Naive B cell (primary cell): ENCODE measurements around the gene TMEFF1. TPM values are rescaled to one million over a fixed set of nuclear protein-coding genes. Genes with fewer than 3 reads are reported as not detected.
"Not testable (repeated sequence)": the region's sequence is repeated elsewhere in the genome, so short reads cannot be mapped to it uniquely, and the experiment has no call there.

ENCODE experiments used
- ATAC-seq, 2 donors: fragments of 150-1000 bp; cut with Tn5 transposase; 2 replicates each; pipeline ENCODE4 v1.10.0; 2021; ENCODE audit warnings: low read depth in 2 of 2, mild to moderate bottlenecking in 2 of 2, moderate library complexity in 2 of 2
- DNase-seq: peaks from one replicate; pipeline ENCODE4 v3.0.0; 2022
- H3K27ac Mint-ChIP-seq, 6 donors: one replicate each; pipeline ENCODE4 v1.8.0; 2020 to 2022; ENCODE audit warnings: mild to moderate bottlenecking in 6 of 6, mixed read lengths in 6 of 6, moderate library complexity in 5 of 6, inconsistent platforms in 2 of 6
- H3K27me3 Mint-ChIP-seq, 3 donors: one replicate each; pipeline ENCODE4 v1.8.0; 2021 to 2022; ENCODE audit warnings: mixed read lengths in 3 of 3, mild to moderate bottlenecking in 1 of 3
- H3K36me3 Mint-ChIP-seq, 2 donors: one replicate each; pipeline ENCODE4 v1.8.0; 2020 to 2022; ENCODE audit warnings: mixed read lengths in 2 of 2, inconsistent platforms in 1 of 2, mild to moderate bottlenecking in 1 of 2
- H3K4me1 Mint-ChIP-seq, 3 donors: one replicate each; pipeline ENCODE4 v1.8.0; 2020 to 2022; ENCODE audit warnings: mixed read lengths in 3 of 3, inconsistent platforms in 1 of 3, mild to moderate bottlenecking in 1 of 3, moderate library complexity in 1 of 3
- H3K4me3 Mint-ChIP-seq, 8 donors: one replicate each; pipeline ENCODE4 v1.8.0; 2020 to 2022; ENCODE audit warnings: mild to moderate bottlenecking in 8 of 8, mixed read lengths in 8 of 8, moderate library complexity in 8 of 8, inconsistent platforms in 2 of 8
- H3K9me3 Mint-ChIP-seq, 7 donors: one replicate each; pipeline ENCODE4 v1.8.0; 2020 to 2022; ENCODE audit warnings: mixed read lengths in 7 of 7, mild to moderate bottlenecking in 5 of 7, inconsistent platforms in 2 of 7, moderate library complexity in 1 of 7
- polyA plus RNA-seq, 6 donors: library from polyadenylated mRNA; unstranded; fragments of 300-500 nt; fragmentation: Illumina TruSeq; gene quantifications; one replicate each; pipeline ENCODE4 v1.2.3, GENCODE V29; 2021; ENCODE audit warnings: low read depth in 6 of 6

TMEFF1 gene
- polyA plus RNA-seq, 6 donors from 2014 or later = not detected

DNA sequence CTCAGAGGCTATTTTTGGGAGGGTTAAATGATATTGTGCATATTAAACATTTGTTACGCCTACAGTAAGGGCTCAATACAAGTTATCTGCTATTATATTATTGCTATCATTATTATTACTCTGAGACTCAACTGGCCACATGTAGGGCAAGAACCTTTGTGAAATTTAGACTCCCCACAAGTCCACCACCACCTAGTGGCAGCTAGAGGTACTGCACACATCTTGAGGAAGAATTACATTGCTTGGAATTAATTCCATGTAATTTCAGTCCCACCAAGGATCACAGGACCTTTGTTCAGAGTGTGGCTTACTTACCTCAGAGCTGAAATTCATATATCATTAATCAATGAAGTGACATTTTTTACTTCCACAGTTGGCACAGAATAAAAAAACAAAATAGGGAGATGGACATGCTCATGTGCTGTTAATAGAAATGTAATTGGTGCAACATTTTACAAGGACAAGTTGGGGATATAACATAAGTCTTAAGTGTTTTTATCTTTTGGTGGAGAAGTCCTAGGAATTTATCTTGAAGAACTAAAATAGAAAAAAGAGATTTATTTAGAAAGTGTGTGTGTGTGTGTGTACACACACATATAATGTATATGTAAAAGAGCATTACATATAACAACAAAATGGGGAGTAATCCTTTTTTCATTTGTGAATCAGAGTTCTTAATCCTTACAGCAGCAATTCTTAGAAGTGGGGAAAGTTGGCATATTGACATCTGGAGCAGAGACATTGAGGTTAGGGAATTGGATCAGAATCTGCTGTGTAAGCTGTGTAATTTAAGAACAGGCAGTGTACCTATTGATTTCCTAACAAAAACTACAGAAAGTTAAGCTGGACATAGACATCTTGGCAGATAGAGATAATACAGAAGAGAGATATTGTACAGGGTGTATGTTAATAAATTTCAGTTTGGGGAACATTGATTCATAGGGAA is 34.8 kb upstream of the TMEFF1 start:
- H3K27me3 Mint-ChIP-seq = no peaks in the 10 kb centered on the region
- peak overlapping the region in 1 of 6 donors; percentile 3 for H3K27ac Mint-ChIP-seq
- no peak overlapping the region for H3K4me3 Mint-ChIP-seq
- ATAC-seq (peak in 1 of 2 donors; percentile 37), DNase-seq (peak; percentile 52)
- H3K9me3 Mint-ChIP-seq = peaks cover 0 to 2% (median 0%) of the 10 kb centered on the region in 7 donors
- no peaks in the 10 kb centered on the region for H3K36me3 Mint-ChIP-seq
- peaks cover 0 to 10% (median 9%) of the 10 kb centered on the region in 3 donors for H3K4me1 Mint-ChIP-seq

DNA sequence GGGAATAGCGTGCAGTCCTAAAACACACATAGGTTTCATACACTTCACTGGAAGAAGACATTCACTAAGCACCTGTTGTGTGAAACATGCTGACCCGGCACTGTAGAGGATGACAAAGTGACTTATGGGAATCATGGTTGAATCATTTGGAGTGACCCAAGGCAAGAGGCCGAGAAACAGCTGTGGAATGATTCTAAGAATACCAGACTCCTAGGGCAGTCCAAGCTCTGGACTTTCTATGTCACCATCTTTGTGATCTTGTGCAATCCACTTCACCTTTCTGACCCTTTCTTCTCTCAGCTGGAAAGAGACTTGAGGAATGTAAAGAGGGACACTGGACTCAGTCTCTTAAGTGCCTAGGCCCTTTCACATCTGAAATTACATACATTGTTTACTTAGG is 32.9 kb upstream of the TMEFF1 start:
- H3K4me3 Mint-ChIP-seq = no peak overlapping the region
- DNase-seq = no peak
- peaks cover 0 to 4% (median 0%) of the 10 kb centered on the region in 3 donors for H3K4me1 Mint-ChIP-seq
- H3K36me3 Mint-ChIP-seq = peaks cover 0 to 7% of the 10 kb centered on the region in 2 donors
- no peaks in the 10 kb centered on the region for H3K9me3 Mint-ChIP-seq
- H3K27ac Mint-ChIP-seq = peak overlapping the region in 1 of 6 donors; percentile 38
- no peaks in the 10 kb centered on the region for H3K27me3 Mint-ChIP-seq
- no peak for ATAC-seq

DNA sequence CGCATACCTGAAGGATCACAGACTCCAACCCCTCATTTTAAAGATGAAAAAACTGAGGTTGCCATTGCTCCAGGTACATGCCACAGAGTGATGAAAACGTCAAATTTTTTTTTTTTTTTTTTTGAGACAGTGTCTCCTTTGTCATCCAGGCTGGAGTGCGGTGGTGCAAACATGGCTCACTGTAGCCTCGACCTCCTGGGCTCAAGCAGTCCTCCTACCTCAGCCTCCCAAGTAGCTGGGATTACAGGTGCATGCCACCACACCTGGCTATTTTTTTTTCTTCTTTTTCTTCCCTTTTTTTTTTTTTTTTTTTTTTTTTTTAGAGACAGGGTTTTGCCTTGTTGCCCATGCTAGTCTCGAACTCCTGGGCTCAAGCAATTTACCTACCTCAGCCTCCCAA is 32.5 kb upstream of the TMEFF1 start:
- not testable (repeated sequence) for H3K27me3 Mint-ChIP-seq, ATAC-seq, H3K9me3 Mint-ChIP-seq, H3K4me1 Mint-ChIP-seq, H3K36me3 Mint-ChIP-seq, DNase-seq, H3K4me3 Mint-ChIP-seq, H3K27ac Mint-ChIP-seq

DNA sequence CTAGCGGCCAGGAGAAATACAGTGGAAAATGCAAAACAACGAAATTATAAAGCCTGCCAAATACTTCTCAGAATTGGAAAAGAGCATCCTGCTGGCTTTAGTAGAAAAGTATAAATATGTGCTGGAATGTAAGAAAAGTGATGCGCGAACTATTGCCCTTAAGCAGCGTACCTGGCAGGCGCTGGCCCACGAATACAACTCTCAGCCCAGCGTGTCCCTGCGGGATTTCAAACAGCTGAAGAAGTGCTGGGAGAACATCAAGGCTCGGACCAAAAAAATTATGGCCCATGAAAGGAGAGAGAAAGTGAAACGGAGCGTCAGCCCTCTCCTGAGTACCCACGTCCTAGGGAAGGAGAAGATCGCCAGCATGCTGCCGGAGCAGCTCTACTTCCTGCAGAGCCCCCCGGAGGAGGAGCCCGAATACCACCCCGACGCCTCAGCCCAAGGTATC is 31.0 kb upstream of the TMEFF1 start:
- H3K36me3 Mint-ChIP-seq = peaks cover 7 to 9% of the 10 kb centered on the region in 2 donors
- H3K27ac Mint-ChIP-seq = peak overlapping the region in 2 of 6 donors; percentile 14 to 78
- peaks cover 0 to 4% (median 0%) of the 10 kb centered on the region in 3 donors for H3K4me1 Mint-ChIP-seq
- ATAC-seq (no peak), DNase-seq (no peak)
- no peaks in the 10 kb centered on the region for H3K9me3 Mint-ChIP-seq
- H3K27me3 Mint-ChIP-seq = no peaks in the 10 kb centered on the region
- no peak overlapping the region for H3K4me3 Mint-ChIP-seq

DNA sequence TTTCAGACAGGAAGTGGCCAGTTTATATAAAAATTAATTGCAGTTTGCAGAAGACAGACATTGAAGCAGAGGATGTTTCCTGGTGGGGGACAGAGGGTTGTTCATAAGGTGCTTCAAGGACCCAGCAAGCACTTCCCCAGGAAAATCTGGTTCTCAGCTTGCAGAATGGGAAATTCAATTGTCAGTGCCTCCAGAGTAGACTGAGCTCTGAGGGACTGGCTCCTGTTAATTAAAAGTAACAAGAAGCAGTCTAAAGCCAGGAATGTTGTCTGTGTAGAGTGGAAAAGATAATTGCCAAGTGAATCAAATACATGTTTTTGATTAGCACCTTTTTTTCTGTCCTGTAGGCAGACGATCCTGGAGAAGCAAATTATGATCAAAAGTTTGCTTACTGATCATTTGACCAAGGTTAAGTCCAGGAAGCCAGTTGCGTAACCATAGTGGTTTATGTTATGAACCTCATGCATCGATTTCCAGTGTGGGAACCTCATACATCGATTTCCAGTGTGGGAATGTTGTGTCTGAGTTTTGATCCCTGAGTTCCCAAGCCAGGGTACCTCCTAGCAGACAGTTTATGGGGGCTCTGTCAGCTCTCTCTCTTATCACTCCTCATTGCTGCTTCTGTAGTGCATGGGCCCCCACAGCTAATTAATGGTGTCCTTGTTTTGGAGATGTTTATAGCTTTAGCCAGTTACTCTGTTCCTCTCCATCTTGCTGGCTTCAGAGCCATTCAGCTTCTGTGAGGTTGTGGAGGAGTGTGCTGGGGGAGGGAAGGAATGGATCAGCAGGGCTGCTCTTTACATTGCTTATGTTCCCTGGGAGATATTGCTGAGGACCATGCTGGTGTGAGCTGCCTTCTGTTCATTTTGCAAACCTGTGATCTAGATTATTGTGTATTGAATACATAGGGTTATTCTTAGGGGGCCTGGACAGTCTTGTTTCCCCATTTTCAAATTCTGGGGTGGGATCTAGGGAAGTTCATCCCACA is 28.9 kb upstream of the TMEFF1 start:
- H3K27ac Mint-ChIP-seq = peak overlapping the region in 2 of 6 donors; percentile 17 to 26
- no peaks in the 10 kb centered on the region for H3K27me3 Mint-ChIP-seq
- ATAC-seq (no peak), DNase-seq (no peak)
- H3K9me3 Mint-ChIP-seq = no peaks in the 10 kb centered on the region
- peaks cover 0 to 4% (median 0%) of the 10 kb centered on the region in 3 donors for H3K4me1 Mint-ChIP-seq
- peaks cover 7 to 9% of the 10 kb centered on the region in 2 donors for H3K36me3 Mint-ChIP-seq
- no peak overlapping the region for H3K4me3 Mint-ChIP-seq

DNA sequence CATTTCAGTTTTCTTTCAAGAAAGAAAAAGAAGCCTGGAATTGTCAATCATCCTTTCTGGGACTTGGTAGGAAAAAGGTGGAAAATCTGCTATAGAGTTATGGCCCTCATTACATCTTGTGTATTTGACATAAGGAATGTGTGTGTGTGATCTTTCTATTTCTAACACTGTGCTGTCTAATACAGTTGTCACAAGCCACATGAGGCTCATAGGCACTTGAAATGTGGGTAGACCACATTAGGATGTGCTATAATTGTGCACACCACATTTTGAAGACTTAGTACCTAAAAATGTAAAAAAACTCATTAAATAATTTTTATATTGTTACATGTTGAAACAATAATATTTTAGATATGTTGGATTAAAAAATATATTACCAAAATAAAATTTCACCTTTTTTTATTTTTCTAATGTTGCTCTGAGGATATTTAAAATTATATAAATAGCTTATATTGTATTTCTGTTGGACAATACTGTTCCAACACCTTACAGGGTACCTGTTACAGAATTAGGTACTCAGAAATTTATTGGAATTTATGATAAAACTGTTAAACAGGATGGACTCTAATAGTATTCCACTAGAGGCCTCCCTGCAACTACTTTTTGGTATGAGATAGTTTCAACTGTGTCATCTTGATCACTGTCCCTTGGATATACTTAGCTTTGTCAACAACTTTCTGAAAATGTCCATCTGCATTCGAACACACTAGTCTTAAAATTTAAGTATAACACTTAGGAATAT is 27.6 kb upstream of the TMEFF1 start:
- H3K36me3 Mint-ChIP-seq = peaks cover 7 to 9% of the 10 kb centered on the region in 2 donors
- H3K4me1 Mint-ChIP-seq = peaks cover 0 to 4% (median 0%) of the 10 kb centered on the region in 3 donors
- H3K4me3 Mint-ChIP-seq = no peak overlapping the region
- DNase-seq (no peak), ATAC-seq (no peak)
- H3K27ac Mint-ChIP-seq = no peak overlapping the region
- no peaks in the 10 kb centered on the region for H3K9me3 Mint-ChIP-seq
- no peaks in the 10 kb centered on the region for H3K27me3 Mint-ChIP-seq

DNA sequence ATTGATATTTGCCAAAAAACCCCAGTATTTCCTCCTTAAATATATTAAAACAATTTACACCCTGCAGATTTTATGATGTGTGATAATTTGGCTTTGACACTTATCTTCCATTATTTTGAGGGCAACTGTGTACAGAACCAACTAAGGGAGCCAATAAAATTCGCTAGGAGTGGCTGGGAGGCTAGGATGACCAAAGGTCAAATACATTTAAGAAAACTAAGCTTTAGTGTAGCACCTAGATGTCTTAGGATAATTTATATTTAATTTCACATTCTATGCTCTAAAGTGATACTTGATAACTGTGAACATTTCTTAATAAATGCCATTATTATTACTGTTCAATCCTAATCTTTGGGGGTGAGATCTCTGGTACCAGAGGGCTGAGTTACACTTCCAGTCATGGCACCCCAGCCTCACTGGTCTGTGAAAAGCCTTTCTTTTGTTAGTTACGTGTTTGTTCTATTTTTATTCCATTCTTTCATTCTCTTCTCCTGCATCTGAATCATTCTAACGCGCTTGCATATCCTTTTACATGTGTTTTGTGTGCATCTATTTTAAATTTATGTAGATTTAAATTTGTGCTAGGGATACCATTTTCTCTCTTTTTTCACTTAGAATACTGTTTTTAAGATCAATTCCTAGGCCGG is 26.9 kb upstream of the TMEFF1 start:
- Mint-ChIP-seq H3K4me1 (peaks cover 0 to 4% (median 0%) of the 10 kb centered on the region in 3 donors), H3K36me3 (peaks cover 7 to 12% of the 10 kb centered on the region in 2 donors), H3K9me3 (no peaks in the 10 kb centered on the region), H3K27ac (no peak overlapping the region), H3K4me3 (no peak overlapping the region), H3K27me3 (no peaks in the 10 kb centered on the region)
- ATAC-seq (no peak), DNase-seq (no peak)

DNA sequence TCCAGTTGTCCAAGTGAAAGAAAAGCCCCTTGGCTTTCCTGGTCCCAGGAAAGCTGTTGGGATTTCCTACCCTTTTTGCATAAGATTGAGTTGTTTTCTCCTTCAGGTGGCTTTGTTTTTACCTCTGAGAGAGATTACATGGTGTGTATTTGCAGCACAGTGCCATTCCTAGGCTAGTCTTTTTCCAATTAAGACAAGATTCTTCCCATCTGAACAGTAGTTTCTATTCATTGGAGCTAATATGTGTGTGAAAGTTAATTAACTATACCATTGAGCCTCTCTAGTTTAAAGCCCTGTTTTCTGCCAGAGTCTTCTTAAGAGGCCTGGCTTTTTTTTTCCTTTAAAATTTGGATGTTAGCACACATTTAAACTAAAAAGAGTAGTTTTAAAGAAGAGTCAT is 25.9 kb upstream of the TMEFF1 start:
- no peak for ATAC-seq
- peaks cover 0 to 4% (median 0%) of the 10 kb centered on the region in 3 donors for H3K4me1 Mint-ChIP-seq
- no peak overlapping the region for H3K27ac Mint-ChIP-seq
- DNase-seq = no peak
- peaks cover 12 to 15% of the 10 kb centered on the region in 2 donors for H3K36me3 Mint-ChIP-seq
- no peak overlapping the region for H3K4me3 Mint-ChIP-seq
- H3K9me3 Mint-ChIP-seq = no peaks in the 10 kb centered on the region
- no peaks in the 10 kb centered on the region for H3K27me3 Mint-ChIP-seq

DNA sequence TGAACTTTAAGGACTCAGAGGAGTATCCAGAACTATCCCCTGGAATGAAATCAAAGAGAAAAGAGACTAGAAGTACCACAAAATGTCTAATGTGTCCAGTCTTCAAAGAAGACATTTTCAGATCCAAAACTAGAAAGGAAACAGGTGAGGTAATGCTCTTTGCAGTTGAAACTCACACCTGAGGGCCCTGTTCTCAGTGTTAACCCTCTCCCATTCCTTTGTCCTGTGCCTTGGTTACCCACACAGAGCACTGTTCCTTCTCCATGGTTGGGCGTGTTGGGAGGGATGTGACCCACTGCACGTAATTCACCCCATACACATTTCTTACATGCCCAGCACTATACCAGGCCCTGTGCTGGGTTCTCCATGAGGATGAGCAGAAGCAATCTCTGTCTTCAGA is 24.7 kb upstream of the TMEFF1 start:
- Mint-ChIP-seq H3K4me1 (peaks cover 0 to 4% (median 0%) of the 10 kb centered on the region in 3 donors), H3K27ac (peak overlapping the region in 2 of 6 donors; percentile 1 to 80), H3K36me3 (peaks cover 12 to 15% of the 10 kb centered on the region in 2 donors), H3K27me3 (no peaks in the 10 kb centered on the region), H3K9me3 (no peaks in the 10 kb centered on the region), H3K4me3 (no peak overlapping the region)
- DNase-seq = no peak
- no peak for ATAC-seq

DNA sequence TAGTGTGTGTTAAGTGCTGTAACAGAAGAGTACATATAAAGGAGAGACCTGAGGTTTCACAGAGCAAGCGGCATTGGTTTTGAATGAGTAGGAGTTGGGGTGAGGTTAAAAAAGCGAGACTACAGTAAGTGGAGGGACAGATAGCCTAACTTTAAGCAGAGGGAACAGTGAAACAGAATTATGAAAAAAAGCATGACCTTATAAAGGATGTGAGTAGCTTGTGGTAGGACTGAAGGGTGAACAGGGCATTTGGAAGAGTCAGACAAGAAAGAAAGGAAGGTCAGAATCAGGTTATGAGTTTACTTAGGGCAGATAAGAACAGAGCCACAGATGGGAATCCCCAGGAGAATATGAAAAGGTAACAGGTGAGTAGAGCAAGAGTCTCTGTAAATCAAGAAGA is 23.5 kb upstream of the TMEFF1 start:
- DNase-seq (no peak), ATAC-seq (no peak)
- Mint-ChIP-seq H3K4me3 (no peak overlapping the region), H3K4me1 (peaks cover 0 to under 1% (median 0%) of the 10 kb centered on the region in 3 donors), H3K27me3 (no peaks in the 10 kb centered on the region), H3K36me3 (peaks cover 10 to 18% of the 10 kb centered on the region in 2 donors), H3K9me3 (peaks cover 0 to 3% (median 0%) of the 10 kb centered on the region in 7 donors), H3K27ac (no peak overlapping the region)

DNA sequence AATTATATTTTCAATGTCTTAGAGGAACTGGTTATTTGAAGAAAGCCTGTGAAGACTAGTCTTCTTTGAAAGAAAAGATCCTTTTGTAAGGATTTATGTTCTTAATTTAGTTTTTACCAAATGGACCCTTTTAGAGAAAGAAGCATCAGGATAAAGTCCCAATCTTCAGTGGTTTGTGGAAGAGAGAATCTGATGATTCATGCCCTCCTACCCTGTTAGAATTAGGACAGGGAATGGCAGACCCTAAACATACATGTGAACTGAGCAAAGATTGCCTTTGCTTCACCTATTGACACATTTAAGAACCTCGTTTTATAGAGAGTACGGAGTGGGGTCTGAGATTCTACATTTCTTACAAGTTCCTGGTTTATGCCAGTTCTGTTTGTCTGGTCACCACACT is 20.1 kb upstream of the TMEFF1 start:
- Mint-ChIP-seq H3K27ac (no peak overlapping the region), H3K9me3 (peaks cover 0 to 3% (median 0%) of the 10 kb centered on the region in 7 donors), H3K4me3 (no peak overlapping the region), H3K27me3 (no peaks in the 10 kb centered on the region), H3K36me3 (peaks cover 8% of the 10 kb centered on the region in 2 donors), H3K4me1 (no peaks in the 10 kb centered on the region)
- ATAC-seq (no peak), DNase-seq (no peak)

DNA sequence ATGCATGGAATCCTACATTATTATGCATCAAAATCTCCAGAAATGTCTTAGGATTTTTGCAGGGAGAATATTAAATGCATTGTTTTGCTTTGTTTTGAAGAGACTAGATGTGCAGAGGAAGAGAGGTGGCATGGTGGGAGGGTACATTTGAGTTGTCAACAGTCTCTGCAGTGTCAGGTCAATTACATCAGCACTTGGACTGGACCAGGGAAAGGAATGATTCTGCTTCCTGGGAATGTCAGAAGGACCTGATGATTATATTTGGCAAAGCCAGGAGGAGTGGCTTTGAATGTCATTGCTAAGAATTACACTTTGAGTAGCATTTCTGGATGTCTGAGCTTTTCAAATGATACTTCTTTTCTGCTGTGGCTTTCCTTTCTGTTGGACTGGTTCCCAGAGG is 17.5 kb upstream of the TMEFF1 start:
- DNase-seq (no peak), ATAC-seq (no peak)
- Mint-ChIP-seq H3K27me3 (no peaks in the 10 kb centered on the region), H3K36me3 (peaks cover 7 to 8% of the 10 kb centered on the region in 2 donors), H3K27ac (no peak overlapping the region), H3K4me1 (no peaks in the 10 kb centered on the region), H3K9me3 (peaks cover 0 to 3% (median 0%) of the 10 kb centered on the region in 7 donors), H3K4me3 (no peak overlapping the region)
